Thymus (tissue), 11 donors: Measurements from ENCODE around the gene KLHL8. TPM values are rescaled to one million over a fixed set of nuclear protein-coding genes. Genes with fewer than 3 reads are reported as not detected.

ENCODE experiments used
- DNase-seq, 9 donors: peaks; one replicate each; pipeline ENCODE4 v3.0.0-alpha.2; 2013; ENCODE audit warnings: low spot score in 9 of 9, low read depth in 6 of 9, missing footprints in 1 of 9
- H3K27ac ChIP-seq, 2 donors: one replicate each; pipeline ENCODE4 v1.5.1; 2013; ENCODE audit warnings: control low read depth in 1 of 2, low read depth in 1 of 2, low read length in 1 of 2, mild to moderate bottlenecking in 1 of 2, moderate library complexity in 1 of 2
- H3K27me3 ChIP-seq, 2 donors: one replicate each; pipeline ENCODE4 v1.5.1; 2013; ENCODE audit warnings: low read length in 1 of 2; ENCODE audit not compliant: control insufficient read depth in 2 of 2, insufficient read depth in 1 of 2
- H3K36me3 ChIP-seq, 2 donors: one replicate each; pipeline ENCODE4 v1.5.1; 2013; ENCODE audit warnings: low read length in 1 of 2, mild to moderate bottlenecking in 1 of 2, moderate library complexity in 1 of 2; ENCODE audit not compliant: control insufficient read depth in 2 of 2, insufficient read depth in 2 of 2
- H3K4me1 ChIP-seq, 2 donors: one replicate each; pipeline ENCODE4 v1.5.1; 2013; ENCODE audit warnings: low read length in 2 of 2; ENCODE audit not compliant: control insufficient read depth in 2 of 2, insufficient read depth in 2 of 2
- H3K4me3 ChIP-seq, 2 donors: one replicate each; pipeline ENCODE4 v1.5.1; 2013; ENCODE audit warnings: low read length in 2 of 2, control low read depth in 1 of 2, mild to moderate bottlenecking in 1 of 2
- H3K9me3 ChIP-seq, 2 donors: one replicate each; pipeline ENCODE4 v1.5.1; 2013; ENCODE audit warnings: low read length in 1 of 2, mild to moderate bottlenecking in 1 of 2; ENCODE audit not compliant: control insufficient read depth in 2 of 2, insufficient read depth in 1 of 2
- WGBS: extraction: QIAGEN DNeasy Blood & Tissue Kit; methylation state at CpG from one replicate; pipeline ENCODE4 v1.1.7; 2013; 5-methylcytosine and 5-hydroxymethylcytosine counted together
- polyA plus RNA-seq: library from polyadenylated mRNA; stranded (reverse); fragments of 200-250 nt; gene quantifications from one replicate; pipeline ENCODE4 v1.2.3, GENCODE V29; 2013
- total RNA-seq: library from RNA; stranded (reverse); fragments of 120-200 nt; gene quantifications from one replicate; pipeline ENCODE4 v1.2.4, GENCODE V29; 2013
- donor health status: healthy.

The KLHL8 gene
- total and polyA plus RNA-seq, 2 donors, result 4.2 to 9.1 TPM

DNA sequence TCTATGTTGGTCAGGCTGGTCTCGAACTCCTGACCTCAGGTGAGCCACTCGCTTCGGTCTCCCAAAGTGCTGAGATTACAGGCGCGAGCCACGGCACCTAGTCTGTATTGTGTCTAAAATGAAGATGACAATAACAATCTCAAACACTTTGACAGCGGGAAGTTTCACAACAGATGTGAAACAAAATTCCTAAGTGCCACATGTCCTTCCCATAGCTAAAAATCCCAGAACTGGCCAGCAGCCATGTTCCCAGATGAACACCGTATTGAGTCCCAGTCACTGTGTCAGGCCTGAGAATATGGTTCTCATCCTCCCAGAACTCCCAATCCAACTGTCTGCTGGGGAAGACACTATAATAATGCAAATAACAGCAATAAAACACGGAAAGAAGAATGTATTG, 16.4 kb upstream of the KLHL8 start:
- no peaks in the 10 kb centered on the region for H3K9me3 ChIP-seq
- H3K27ac ChIP-seq, result no peak overlapping the region
- no peaks in the 10 kb centered on the region for H3K4me1 ChIP-seq
- DNase-seq, result no peak
- WGBS, result 96% methylated on average over 9 of the region's 9 CpGs
- H3K27me3 ChIP-seq, result no peaks in the 10 kb centered on the region
- no peak overlapping the region for H3K4me3 ChIP-seq
- H3K36me3 ChIP-seq, result no peaks in the 10 kb centered on the region

- DNase-seq, result no peak
- Histone ChIP-seq H3K27ac (no peak overlapping the region), H3K4me3 (peak overlapping the region in 1 of 2 donors; percentile 28), H3K27me3 (no peaks in the 10 kb centered on the region), H3K4me1 (no peaks in the 10 kb centered on the region), H3K9me3 (no peaks in the 10 kb centered on the region), H3K36me3 (no peaks in the 10 kb centered on the region)
- 81% methylated on average over 4 of the region's 4 CpGs for WGBS
Observed at GRCh38 chr4:87235020-87235671, 14.7 kb upstream of the KLHL8 start.

DNA sequence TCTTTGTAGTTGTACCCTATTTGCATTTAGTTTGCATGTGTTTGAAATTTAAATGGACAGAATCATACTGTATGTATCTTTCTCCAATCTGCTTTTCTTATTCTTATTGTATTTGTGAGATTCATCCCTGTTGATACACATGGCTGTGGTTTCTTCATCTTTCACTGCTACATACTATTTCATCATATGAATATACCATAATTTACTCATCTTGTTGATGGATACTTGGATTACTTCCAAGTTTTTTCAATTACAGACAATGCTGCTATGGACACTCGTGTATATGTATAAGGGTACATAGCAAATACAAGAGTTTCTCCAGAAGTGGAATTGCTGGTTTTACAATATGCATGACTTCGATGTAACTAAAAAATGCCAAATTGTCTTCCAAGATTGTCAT, 11.8 kb upstream of the KLHL8 start:
- WGBS, result 94% methylated on average over 2 of the region's 2 CpGs
- Histone ChIP-seq H3K27me3 (no peaks in the 10 kb centered on the region), H3K4me3 (no peak overlapping the region), H3K4me1 (no peaks in the 10 kb centered on the region), H3K27ac (no peak overlapping the region), H3K36me3 (no peaks in the 10 kb centered on the region), H3K9me3 (no peaks in the 10 kb centered on the region)
- no peak for DNase-seq

DNA sequence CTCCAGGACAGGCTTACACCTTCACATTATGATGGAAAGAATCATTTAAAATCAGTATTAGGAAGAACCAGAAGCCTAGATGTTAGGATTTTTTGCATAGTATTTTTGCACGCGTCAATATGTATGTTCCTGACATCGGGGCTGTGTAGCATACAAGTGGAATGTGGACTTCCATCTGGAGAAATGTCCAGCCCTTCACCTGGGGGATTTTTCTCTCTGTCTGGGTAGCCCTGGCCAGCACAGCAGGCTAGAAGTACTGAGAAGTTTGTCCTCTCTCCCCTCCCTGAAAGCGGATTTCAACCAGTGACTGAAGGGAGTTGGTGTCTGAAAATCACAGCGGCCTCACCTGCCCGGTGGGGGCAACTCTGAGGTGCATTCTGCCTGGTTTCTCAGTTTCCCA, 10.4 kb upstream of the KLHL8 start:
- Histone ChIP-seq H3K4me1 (no peaks in the 10 kb centered on the region), H3K27me3 (no peaks in the 10 kb centered on the region), H3K27ac (no peak overlapping the region), H3K36me3 (no peaks in the 10 kb centered on the region), H3K4me3 (no peak overlapping the region), H3K9me3 (no peaks in the 10 kb centered on the region)
- 97% methylated on average over 6 of the region's 6 CpGs for WGBS
- no peak for DNase-seq

GRCh38 chr4:87229979-87230378, 9.6 kb upstream of the KLHL8 start:
- DNase-seq, result no peak
- Histone ChIP-seq H3K9me3 (no peaks in the 10 kb centered on the region), H3K27ac (no peak overlapping the region), H3K27me3 (no peaks in the 10 kb centered on the region), H3K4me1 (no peaks in the 10 kb centered on the region), H3K4me3 (no peak overlapping the region), H3K36me3 (no peaks in the 10 kb centered on the region)
- WGBS, result 93% methylated on average over 3 of the region's 3 CpGs

DNA sequence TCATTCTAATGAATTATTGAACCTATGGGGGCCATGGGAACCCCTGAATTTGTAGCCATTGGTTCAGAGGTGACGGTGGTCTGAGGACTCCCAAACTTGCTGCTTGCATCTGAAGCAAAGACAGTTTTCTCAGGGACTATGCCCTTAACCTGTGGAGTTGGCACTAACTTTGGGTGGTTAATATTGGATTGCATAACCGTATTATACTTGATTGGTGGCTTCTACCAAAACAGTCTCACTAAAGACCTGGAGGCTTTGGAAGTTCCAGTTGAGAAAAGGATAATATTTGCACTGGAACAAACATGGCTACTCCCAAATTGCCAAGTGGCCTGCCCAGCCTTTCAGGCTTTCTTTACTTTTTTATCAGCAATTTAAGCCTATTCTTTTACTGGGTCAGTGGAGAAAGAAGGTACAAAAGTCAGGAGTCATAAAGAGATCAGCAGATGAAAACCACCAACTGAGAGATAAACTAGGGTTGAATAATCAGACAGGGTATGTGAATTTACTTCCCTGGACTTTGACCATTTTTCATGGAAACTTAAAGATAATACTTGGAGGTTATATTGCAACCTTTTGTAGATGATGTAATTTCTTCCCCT, 7.9 kb upstream of the KLHL8 start:
- no peaks in the 10 kb centered on the region for H3K27me3 ChIP-seq
- no peak for DNase-seq
- 98% methylated on average over 2 of the region's 2 CpGs for WGBS
- H3K27ac ChIP-seq, result no peak overlapping the region
- H3K9me3 ChIP-seq, result no peaks in the 10 kb centered on the region
- no peaks in the 10 kb centered on the region for H3K4me1 ChIP-seq
- H3K36me3 ChIP-seq, result no peaks in the 10 kb centered on the region
- no peak overlapping the region for H3K4me3 ChIP-seq

GRCh38 chr4:87227751-87228151, 7.3 kb upstream of the KLHL8 start:
- no peak overlapping the region for H3K27ac ChIP-seq
- 97% methylated on average over 1 of the region's 1 CpG for WGBS
- H3K27me3 ChIP-seq, result no peaks in the 10 kb centered on the region
- H3K4me1 ChIP-seq, result no peaks in the 10 kb centered on the region
- no peaks in the 10 kb centered on the region for H3K9me3 ChIP-seq
- no peaks in the 10 kb centered on the region for H3K36me3 ChIP-seq
- no peak overlapping the region for H3K4me3 ChIP-seq
- DNase-seq, result no peak

DNA sequence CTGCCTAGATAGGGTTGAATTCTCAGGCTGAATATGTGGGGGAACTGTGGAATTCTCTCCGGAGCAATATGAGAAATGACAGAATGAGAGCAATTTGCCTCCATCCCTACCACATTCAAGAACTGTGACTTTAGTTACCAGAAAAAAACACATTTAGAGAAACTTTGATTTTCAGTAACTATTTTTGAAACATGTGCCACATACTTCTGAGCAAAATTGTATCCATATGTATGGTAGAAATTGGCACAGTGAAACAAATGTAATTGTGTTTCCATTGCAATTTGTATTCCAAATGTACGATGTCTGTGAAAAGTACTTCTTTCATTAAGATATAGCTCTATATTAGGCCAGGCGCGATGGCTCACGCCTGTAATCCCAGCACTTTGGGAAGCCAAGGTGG, 5.5 kb upstream of the KLHL8 start:
- no peak for DNase-seq
- Histone ChIP-seq H3K27ac (no peak overlapping the region), H3K4me3 (no peak overlapping the region), H3K27me3 (no peaks in the 10 kb centered on the region), H3K9me3 (no peaks in the 10 kb centered on the region), H3K36me3 (no peaks in the 10 kb centered on the region), H3K4me1 (peaks cover 0 to 3% of the 10 kb centered on the region in 2 donors)
- 98% methylated on average over 5 of the region's 5 CpGs for WGBS

- WGBS, result 88% methylated on average over 10 of the region's 10 CpGs
- H3K36me3 ChIP-seq, result no peaks in the 10 kb centered on the region
- no peak overlapping the region for H3K4me3 ChIP-seq
- no peaks in the 10 kb centered on the region for H3K27me3 ChIP-seq
- no peak overlapping the region for H3K27ac ChIP-seq
- no peaks in the 10 kb centered on the region for H3K9me3 ChIP-seq
- no peak for DNase-seq
- H3K4me1 ChIP-seq, result peaks cover 0 to 7% of the 10 kb centered on the region in 2 donors
Observed at GRCh38 chr4:87224141-87224923, 3.9 kb upstream of the KLHL8 start.
